Subcutaneous abdominal adipose tissue (tissue), 5 donors: ENCODE data around the gene IARS1.
A peak's percentile ranks its signal among the peaks of the same experiment; 100 is the strongest.

Source experiments
- H3K27ac ChIP-seq: one replicate; pipeline ENCODE4 v1.7.0; 2013; ENCODE audit warnings: low read depth, mild to moderate bottlenecking, inconsistent platforms, low read length, moderate library complexity
- H3K27me3 ChIP-seq, 5 donors: one replicate each; pipeline ENCODE4 v1.7.0; 2013; ENCODE audit warnings: low read length in 5 of 5, inconsistent platforms in 1 of 5; ENCODE audit not compliant: control insufficient read depth in 5 of 5, insufficient read depth in 4 of 5
- H3K36me3 ChIP-seq, 5 donors: one replicate each; pipeline ENCODE4 v1.7.0; 2013; ENCODE audit warnings: low read length in 5 of 5; ENCODE audit not compliant: control insufficient read depth in 5 of 5, insufficient read depth in 5 of 5
- H3K4me1 ChIP-seq, 5 donors: one replicate each; pipeline ENCODE4 v1.7.0; 2013; ENCODE audit warnings: low read length in 5 of 5, mild to moderate bottlenecking in 3 of 5, moderate library complexity in 1 of 5; ENCODE audit not compliant: control insufficient read depth in 5 of 5, insufficient read depth in 5 of 5
- H3K4me3 ChIP-seq, 5 donors: one replicate each; pipeline ENCODE4 v1.7.0; 2013; ENCODE audit warnings: low read length in 5 of 5, low read depth in 1 of 5
- H3K9ac ChIP-seq, 5 donors: one replicate each; pipeline ENCODE4 v1.7.0; 2013; ENCODE audit warnings: low read length in 5 of 5, mild to moderate bottlenecking in 4 of 5, moderate library complexity in 3 of 5
- H3K9me3 ChIP-seq, 5 donors: one replicate each; pipeline ENCODE4 v1.7.0; 2013; ENCODE audit warnings: low read length in 5 of 5; ENCODE audit not compliant: control insufficient read depth in 5 of 5
- donor health status: healthy.
- donor health status: healthy.
- donor health status: healthy.
- donor health status: healthy.
- donor health status: healthy.

Gene IARS1

GRCh38 chr9:92297611-92298010 lies 4.1 kb upstream of the IARS1 start:
- H3K27ac ChIP-seq, result no peak overlapping the region
- peaks cover 0 to 19% (median 16%) of the 10 kb centered on the region in 5 donors for H3K4me1 ChIP-seq
- no peaks in the 10 kb centered on the region for H3K27me3 ChIP-seq
- H3K36me3 ChIP-seq, result peaks cover 37 to 57% (median 48%) of the 10 kb centered on the region in 5 donors
- no peaks in the 10 kb centered on the region for H3K9me3 ChIP-seq
- no peak overlapping the region for H3K9ac ChIP-seq
- no peak overlapping the region for H3K4me3 ChIP-seq

- H3K9me3 ChIP-seq, result no peaks in the 10 kb centered on the region
- no peak overlapping the region for H3K4me3 ChIP-seq
- H3K27me3 ChIP-seq, result no peaks in the 10 kb centered on the region
- peaks cover 25 to 40% (median 33%) of the 10 kb centered on the region in 5 donors for H3K36me3 ChIP-seq
- no peak overlapping the region for H3K9ac ChIP-seq
- H3K27ac ChIP-seq, result no peak overlapping the region
- H3K4me1 ChIP-seq, result peaks cover 2 to 29% (median 23%) of the 10 kb centered on the region in 5 donors
These were observed 2.3 kb upstream of the IARS1 start for GRCh38 chr9:92295827-92296258.

- Histone ChIP-seq H3K27ac (no peak overlapping the region), H3K36me3 (peaks cover 23 to 36% (median 29%) of the 10 kb centered on the region in 5 donors), H3K9ac (no peak overlapping the region), H3K27me3 (no peaks in the 10 kb centered on the region), H3K4me1 (peaks cover 2 to 29% (median 23%) of the 10 kb centered on the region in 5 donors), H3K9me3 (no peaks in the 10 kb centered on the region), H3K4me3 (no peak overlapping the region)
These were observed 1.8 kb upstream of the IARS1 start for GRCh38 chr9:92295240-92295790.

GRCh38 chr9:92294297-92294676 lies 790 bp upstream of the IARS1 start:
- Histone ChIP-seq H3K9me3 (no peaks in the 10 kb centered on the region), H3K4me3 (peak overlapping the region; percentile 68 to 91 (median 79)), H3K9ac (peak overlapping the region in 4 of 5 donors; percentile 55 to 91 (median 78)), H3K27me3 (no peaks in the 10 kb centered on the region), H3K4me1 (peaks cover 2 to 29% (median 23%) of the 10 kb centered on the region in 5 donors), H3K27ac (peak overlapping the region; percentile 71), H3K36me3 (peaks cover 15 to 27% (median 22%) of the 10 kb centered on the region in 5 donors)

GRCh38 chr9:92293075-92293354 lies 482 bp downstream of the IARS1 start:
- Histone ChIP-seq H3K4me1 (peaks cover 2 to 29% (median 23%) of the 10 kb centered on the region in 5 donors), H3K9ac (peak overlapping the region; percentile 12 to 91 (median 85)), H3K27me3 (no peaks in the 10 kb centered on the region), H3K9me3 (no peaks in the 10 kb centered on the region), H3K36me3 (peaks cover 2 to 22% (median 17%) of the 10 kb centered on the region in 5 donors), H3K27ac (peak overlapping the region; percentile 54), H3K4me3 (peak overlapping the region; percentile 74 to 91 (median 85))

GRCh38 chr9:92292338-92293074 lies 991 bp downstream of the IARS1 start:
- H3K4me1 ChIP-seq, result peaks cover 2 to 29% (median 23%) of the 10 kb centered on the region in 5 donors
- peak overlapping the region; percentile 74 to 91 (median 85) for H3K4me3 ChIP-seq
- H3K9me3 ChIP-seq, result no peaks in the 10 kb centered on the region

GRCh38 chr9:92291577-92291976 lies 1.9 kb downstream of the IARS1 start:
- Histone ChIP-seq H3K4me3 (no peak overlapping the region), H3K36me3 (peaks cover 4 to 18% (median 15%) of the 10 kb centered on the region in 5 donors), H3K27me3 (no peaks in the 10 kb centered on the region), H3K27ac (no peak overlapping the region), H3K9me3 (no peaks in the 10 kb centered on the region), H3K9ac (no peak overlapping the region), H3K4me1 (peaks cover 2 to 29% (median 23%) of the 10 kb centered on the region in 5 donors)

More at GRCh38 chr9:92292338-92293074, 991 bp downstream of the IARS1 start:
- Histone ChIP-seq H3K9ac (peak overlapping the region; percentile 12 to 91 (median 85)), H3K27me3 (no peaks in the 10 kb centered on the region), H3K27ac (peak overlapping the region; percentile 54), H3K36me3 (peaks cover 2 to 22% (median 16%) of the 10 kb centered on the region in 5 donors)

GRCh38 chr9:92290785-92291429 lies 2.6 kb downstream of the IARS1 start:
- no peak overlapping the region for H3K4me3 ChIP-seq
- no peaks in the 10 kb centered on the region for H3K27me3 ChIP-seq
- H3K4me1 ChIP-seq, result peaks cover 2 to 29% (median 23%) of the 10 kb centered on the region in 5 donors
- H3K27ac ChIP-seq, result no peak overlapping the region
- no peak overlapping the region for H3K9ac ChIP-seq
- H3K9me3 ChIP-seq, result no peaks in the 10 kb centered on the region
- peaks cover 4 to 22% (median 17%) of the 10 kb centered on the region in 5 donors for H3K36me3 ChIP-seq

- peaks cover 12 to 31% (median 26%) of the 10 kb centered on the region in 5 donors for H3K36me3 ChIP-seq
- peaks cover 2 to 28% (median 23%) of the 10 kb centered on the region in 5 donors for H3K4me1 ChIP-seq
These were observed 3.6 kb downstream of the IARS1 start for GRCh38 chr9:92289708-92290390.

More at GRCh38 chr9:92289708-92290390, 3.6 kb downstream of the IARS1 start:
- no peak overlapping the region for H3K4me3 ChIP-seq
- H3K9ac ChIP-seq, result no peak overlapping the region
- no peaks in the 10 kb centered on the region for H3K9me3 ChIP-seq
- no peaks in the 10 kb centered on the region for H3K27me3 ChIP-seq
- no peak overlapping the region for H3K27ac ChIP-seq
